Glomerular visceral epithelial cell (primary cell): ENCODE measurements around the gene DNMBP.

Source experiments
- DNase-seq: peaks from one replicate; pipeline ENCODE4 v3.0.0-alpha.2; 2016; ENCODE audit errors: extremely low spot score

DNMBP gene

DNA sequence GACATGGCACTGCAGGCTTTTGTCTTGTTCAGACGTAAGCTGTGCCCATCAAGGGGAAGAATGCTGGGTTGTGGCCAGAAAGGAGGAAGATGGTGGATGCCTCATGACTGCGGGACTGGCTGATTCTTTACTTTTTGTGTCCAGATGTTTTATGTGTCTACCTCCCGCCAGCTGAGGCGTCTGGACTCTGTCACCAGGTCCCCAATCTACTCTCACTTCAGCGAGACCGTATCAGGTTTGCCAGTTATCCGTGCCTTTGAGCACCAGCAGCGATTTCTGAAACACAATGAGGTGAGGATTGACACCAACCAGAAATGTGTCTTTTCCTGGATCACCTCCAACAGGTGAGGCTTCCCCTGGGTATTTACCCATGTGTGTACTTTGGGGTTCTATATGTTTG is 173.8 kb downstream of the DNMBP start:
- no peak for DNase-seq

DNA sequence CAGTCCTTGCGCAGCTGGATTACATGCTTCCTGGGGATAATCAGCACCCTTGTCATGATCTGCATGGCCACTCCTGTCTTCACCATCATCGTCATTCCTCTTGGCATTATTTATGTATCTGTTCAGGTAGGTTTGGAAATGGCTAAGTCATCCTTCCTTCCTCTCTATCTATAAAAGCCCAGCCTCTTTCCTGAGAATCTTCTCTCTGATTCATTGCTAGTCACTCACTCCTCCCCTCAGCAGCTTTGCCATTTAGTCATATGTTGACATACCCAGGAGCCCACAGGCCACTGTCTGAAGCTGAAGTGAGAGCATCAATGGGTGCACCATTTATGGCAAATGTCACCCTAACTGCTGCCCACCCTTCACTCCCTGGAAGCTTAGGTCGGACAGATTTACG is 175.3 kb downstream of the DNMBP start:
- peak; percentile 42 for DNase-seq

DNA sequence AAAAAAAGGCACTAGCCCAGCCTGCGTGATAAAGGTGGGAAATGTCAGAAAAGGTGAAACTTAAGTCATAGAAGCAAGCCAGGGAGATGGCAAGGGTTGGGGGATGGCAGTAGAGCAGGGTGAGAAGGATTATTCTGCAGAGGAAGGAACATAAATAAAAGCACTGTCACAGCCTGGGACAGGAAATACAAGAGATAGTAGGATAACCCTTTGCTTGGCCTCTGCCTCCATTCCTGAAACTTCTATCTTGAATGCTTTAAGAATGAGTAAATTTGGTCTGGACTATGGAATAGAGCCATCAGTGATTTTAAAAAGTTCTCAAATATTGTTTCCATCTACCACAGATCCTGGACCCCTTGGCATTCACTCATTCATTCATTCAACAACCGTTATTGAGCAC is 177.3 kb downstream of the DNMBP start:
- no peak for DNase-seq

DNA sequence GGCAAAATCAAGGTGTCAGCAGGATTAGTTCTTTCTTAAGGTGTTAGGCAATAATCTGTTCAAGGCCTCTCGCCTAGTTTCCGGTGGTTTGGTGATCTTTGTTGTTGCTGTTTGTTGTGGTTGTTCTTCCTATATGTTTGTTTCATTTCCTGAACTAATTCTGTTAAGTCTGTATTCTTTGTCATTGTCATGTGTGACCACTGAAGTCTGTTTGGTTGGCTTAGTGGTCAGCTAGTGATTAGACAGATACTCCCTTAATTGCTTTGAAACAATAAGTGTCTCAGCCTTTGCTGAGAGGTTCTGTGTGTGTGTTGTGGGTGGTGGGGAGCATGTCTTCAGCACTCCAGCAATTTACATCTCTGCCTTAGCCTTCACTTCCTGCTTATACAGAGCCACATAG is 181.3 kb downstream of the DNMBP start:
- DNase-seq: no peak

DNA sequence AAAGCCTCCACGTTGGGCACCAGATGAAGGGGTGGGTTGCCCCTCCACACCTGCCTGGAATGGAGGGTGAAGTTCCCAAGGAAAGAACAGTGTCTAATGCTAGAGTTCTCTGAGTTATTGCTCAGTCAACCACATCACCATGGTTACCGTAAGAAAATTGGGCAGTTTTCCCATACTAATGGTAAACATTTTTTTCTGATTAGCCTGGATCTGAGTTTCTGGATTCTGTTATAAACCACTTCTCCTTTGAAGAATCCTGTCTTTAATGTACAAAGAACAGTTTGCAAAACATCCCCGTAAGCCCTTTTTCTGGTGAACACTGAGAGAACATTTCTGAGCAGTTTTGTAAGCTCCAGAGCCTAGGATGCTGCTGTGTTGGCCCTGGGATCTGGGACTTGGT is 181.8 kb downstream of the DNMBP start:
- no peak for DNase-seq
